AG10803 (cell line): ENCODE measurements around the gene FMNL2.

Experiments
- DNase-seq: peaks from one replicate; pipeline ENCODE4 v3.0.0; 2010; ENCODE audit warnings: low read depth
- H3K4me3 ChIP-seq: 2 replicates; pipeline ENCODE4 v1.5.1; 2011; ENCODE audit warnings: mild to moderate bottlenecking, low read length, control low read depth
- TF ChIP-seq, protein P1 (sequence below): conservative IDR thresholded peaks from 2 replicates; pipeline ENCODE4 v1.5.1; 2011; ENCODE audit warnings: mild to moderate bottlenecking, low read length, control low read depth, inconsistent platforms

Gene FMNL2

GRCh38 chr2:152432206-152432653 lies 97.3 kb downstream of the FMNL2 start:
- DNase-seq, result peak; percentile 89
- TF ChIP-seq, protein P1, sequence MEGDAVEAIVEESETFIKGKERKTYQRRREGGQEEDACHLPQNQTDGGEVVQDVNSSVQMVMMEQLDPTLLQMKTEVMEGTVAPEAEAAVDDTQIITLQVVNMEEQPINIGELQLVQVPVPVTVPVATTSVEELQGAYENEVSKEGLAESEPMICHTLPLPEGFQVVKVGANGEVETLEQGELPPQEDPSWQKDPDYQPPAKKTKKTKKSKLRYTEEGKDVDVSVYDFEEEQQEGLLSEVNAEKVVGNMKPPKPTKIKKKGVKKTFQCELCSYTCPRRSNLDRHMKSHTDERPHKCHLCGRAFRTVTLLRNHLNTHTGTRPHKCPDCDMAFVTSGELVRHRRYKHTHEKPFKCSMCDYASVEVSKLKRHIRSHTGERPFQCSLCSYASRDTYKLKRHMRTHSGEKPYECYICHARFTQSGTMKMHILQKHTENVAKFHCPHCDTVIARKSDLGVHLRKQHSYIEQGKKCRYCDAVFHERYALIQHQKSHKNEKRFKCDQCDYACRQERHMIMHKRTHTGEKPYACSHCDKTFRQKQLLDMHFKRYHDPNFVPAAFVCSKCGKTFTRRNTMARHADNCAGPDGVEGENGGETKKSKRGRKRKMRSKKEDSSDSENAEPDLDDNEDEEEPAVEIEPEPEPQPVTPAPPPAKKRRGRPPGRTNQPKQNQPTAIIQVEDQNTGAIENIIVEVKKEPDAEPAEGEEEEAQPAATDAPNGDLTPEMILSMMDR, result no peak
- H3K4me3 ChIP-seq, result no peak overlapping the region

- TF ChIP-seq, protein P1, result no peak
- no peak for DNase-seq
- H3K4me3 ChIP-seq, result no peak overlapping the region
These were observed 97.8 kb downstream of the FMNL2 start for GRCh38 chr2:152432765-152433164.

GRCh38 chr2:152433289-152433688 lies 98.3 kb downstream of the FMNL2 start:
- H3K4me3 ChIP-seq, result no peak overlapping the region
- no peak for DNase-seq
- TF ChIP-seq, protein P1, result no peak

GRCh38 chr2:152433791-152434190 lies 98.8 kb downstream of the FMNL2 start:
- H3K4me3 ChIP-seq, result no peak overlapping the region
- TF ChIP-seq, protein P1, result no peak
- no peak for DNase-seq

DNA sequence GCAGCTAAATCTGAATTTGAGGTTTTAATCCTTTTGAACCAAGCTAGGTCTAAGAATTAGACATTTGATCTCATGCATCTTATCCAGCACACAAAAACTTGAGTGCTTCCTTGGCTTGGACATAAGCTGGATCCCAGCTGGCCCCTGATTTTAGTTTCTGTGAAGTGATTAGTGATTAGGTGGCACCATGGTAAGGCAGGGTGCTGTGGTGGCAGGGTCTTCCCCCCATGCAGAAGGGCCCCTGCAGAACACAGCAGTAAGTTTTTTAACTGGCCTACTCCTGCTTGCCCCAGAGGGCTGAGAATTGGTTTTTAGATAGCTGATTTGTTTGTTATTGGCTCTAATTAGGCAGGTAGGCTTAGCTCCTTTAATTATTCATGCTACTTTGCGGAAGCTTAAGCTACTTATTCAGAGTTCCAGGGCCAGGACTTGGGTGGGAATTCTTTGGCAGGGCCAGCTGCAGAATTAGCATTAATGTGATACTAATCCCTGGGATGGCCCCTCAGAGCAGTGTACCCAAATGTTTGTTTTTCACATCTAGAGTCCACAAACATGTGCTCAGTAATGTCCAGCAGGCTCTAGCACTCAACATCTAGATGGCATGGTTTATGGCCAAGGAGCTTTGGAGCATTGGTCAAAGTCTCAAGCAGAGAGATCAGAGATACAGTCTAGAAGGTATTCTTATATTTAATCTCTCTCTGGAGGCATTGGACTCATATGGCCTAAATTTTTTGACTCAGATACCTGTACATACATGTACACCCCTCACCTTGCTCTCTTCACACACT lies 99.6 kb downstream of the FMNL2 start:
- DNase-seq, result no peak
- H3K4me3 ChIP-seq, result no peak overlapping the region
- TF ChIP-seq, protein P1, result no peak

GRCh38 chr2:152436148-152436547 lies 101.2 kb downstream of the FMNL2 start:
- H3K4me3 ChIP-seq, result no peak overlapping the region
- DNase-seq, result no peak
- TF ChIP-seq, protein P1, result no peak
